K562 (cell line): ENCODE measurements around the gene CACNA1A. TPM values are rescaled to one million over a fixed set of nuclear protein-coding genes. Genes with fewer than 3 reads are reported as not detected.

Experiments
- ATF1 ChIP-seq, 2 experiments: fragments of 450-650 bp in 1 of 2; IDR thresholded peaks; 2 replicates each; pipeline ENCODE4 v1.6.1; 2016; ENCODE audit warnings: missing compliant biosample characterization in 1 of 2, missing genetic modification characterization in 1 of 2
- BRD4 ChIP-seq: fragments of 200-600 bp; sonication (generic); IDR thresholded peaks from 2 replicates; pipeline ENCODE4 v1.6.1; 2017; ENCODE audit warnings: inconsistent platforms
- EP400 ChIP-seq: fragments of 450-650 bp; IDR thresholded peaks from 2 replicates; pipeline ENCODE4 v1.6.1; 2017; ENCODE audit warnings: antibody characterized with exemption, mild to moderate bottlenecking, moderate library complexity
- IRF1 ChIP-seq: sonication (generic); formaldehyde crosslinking; IDR thresholded peaks from 2 replicates; pipeline ENCODE4 v1.8.0; 2022; ENCODE audit warnings: missing genetic modification reagents, mild to moderate bottlenecking, borderline replicate concordance
- MAZ ChIP-seq, 2 experiments: fragments of 450-650 bp in 1 of 2; sonication (generic) in 1 of 2; formaldehyde crosslinking; IDR thresholded peaks in 1 of 2; conservative IDR thresholded peaks in 1 of 2; 2 replicates each; pipeline versions ENCODE4 v1.4.0 to v1.5.0; 2020; ENCODE audit warnings: mild to moderate bottlenecking in 1 of 2, missing genetic modification reagents in 1 of 2
- PRMT5 ChIP-seq: sonication (generic); formaldehyde crosslinking; IDR thresholded peaks from 2 replicates; pipeline ENCODE4 v1.5.0; 2020; ENCODE audit warnings: missing genetic modification reagents
- RCOR1 ChIP-seq, 2 experiments: IDR thresholded peaks; 2 replicates each; pipeline ENCODE4 v1.6.1; 2012; ENCODE audit warnings: low read depth in 2 of 2, low read length in 2 of 2, borderline replicate concordance in 1 of 2, improper control_type of control experiment in 1 of 2
- SIX5 ChIP-seq, 2 experiments: IDR thresholded peaks; 2 replicates each; pipeline ENCODE4 v1.6.1; 2011; ENCODE audit warnings: low read length in 2 of 2, borderline replicate concordance in 1 of 2, low read depth in 1 of 2, mild to moderate bottlenecking in 1 of 2, moderate library complexity in 1 of 2; ENCODE audit not compliant: insufficient read depth in 1 of 2
- TBP ChIP-seq: optimal IDR thresholded peaks from 2 replicates; pipeline ENCODE3; 2011; ENCODE audit warnings: low read depth, low read length, improper control_type of control experiment
- TCF7 ChIP-seq: sonication (generic); IDR thresholded peaks from 2 replicates; pipeline ENCODE4 v1.6.1; 2016; ENCODE audit warnings: antibody characterized with exemption, borderline replicate concordance
- TFAM ChIP-seq: fragments of 250-450 bp; sonication (Bioruptor Pico); conservative IDR thresholded peaks from 2 replicates; pipeline ENCODE4 v1.5.0; 2021; ENCODE audit warnings: mild to moderate bottlenecking, moderate library complexity
- TRIM28 ChIP-seq: fragments of 450-650 bp; IDR thresholded peaks from 2 replicates; pipeline ENCODE4 v1.6.1; 2017
- ZBTB9 ChIP-seq: fragments of 450-650 bp; formaldehyde crosslinking; IDR thresholded peaks from 2 replicates; pipeline ENCODE4 v1.4.0; 2020; ENCODE audit warnings: mild to moderate bottlenecking, moderate library complexity
- ZFP36 ChIP-seq: fragments of 150-350 bp; IDR thresholded peaks from 2 replicates; pipeline ENCODE4 v1.6.1; 2018; ENCODE audit warnings: low read length, low read depth; ENCODE audit not compliant: partially characterized antibody
- polyA plus RNA-seq, 8 experiments: library from polyadenylated mRNA; depleted of rRNA in 4 of 8; stranded (reverse) in 5 of 8; unstranded in 3 of 8; fragments of >200 nt; fragmentation: Nextera tagmentation in 2 of 8; fragmentation: Illumina TruSeq in 1 of 8; extraction: Ambion mirVana in 2 of 8; extraction: Trizol in 1 of 8; gene quantifications; 2 replicates each; pipeline versions ENCODE4 v1.2.1 to v1.2.3, GENCODE V29; 2011 to 2014; ENCODE audit warnings: inconsistent platforms in 1 of 8, missing spikeins in 1 of 8
- total RNA-seq, 7 experiments: library from RNA; depleted of rRNA in 6 of 7; stranded (reverse); fragments of >200 nt in 6 of 7; fragmentation: Illumina TruSeq in 2 of 7; extraction: Trizol in 2 of 7; gene quantifications; 2 replicates each; pipeline versions ENCODE4 v1.2.1 to v1.2.3, GENCODE V29; 2011 to 2021; ENCODE audit warnings: low replicate concordance in 1 of 7
- TF ChIP-seq, protein P1 (sequence below), 2 experiments: fragments of 450-650 bp; conservative IDR thresholded peaks; 2 replicates each; pipeline ENCODE4 v1.6.1; 2017; ENCODE audit warnings: mild to moderate bottlenecking in 2 of 2, moderate library complexity in 2 of 2
- TF ChIP-seq, protein P2 (sequence below): sonication (generic); formaldehyde crosslinking; IDR thresholded peaks from 2 replicates; pipeline ENCODE4 v1.8.0; 2022; ENCODE audit warnings: mild to moderate bottlenecking, missing genetic modification reagents
- TF ChIP-seq, protein P3 (sequence below): fragments of 450-650 bp; IDR thresholded peaks from 2 replicates; pipeline ENCODE4 v1.6.1; 2014; ENCODE audit warnings: low read depth, mild to moderate bottlenecking, moderate library complexity, borderline replicate concordance

Gene CACNA1A
- total and polyA plus RNA-seq, 9 of the 15 experiments (the other 6 are each of a cell fraction or from before 2014, with no cell fraction given) = 0.03 to 0.20 (median 0.09) TPM; not detected in 1

- no peak for TF ChIP-seq BRD4
- TF ChIP-seq SIX5 (IDR thresholded peaks at IDR 0.05; ENCODE audit: borderline replicate concordance in 1 of 2, insufficient read depth in 1 of 2, low read depth in 1 of 2, low read length in 2 of 2) = no peak
- TF ChIP-seq TFAM (CRISPR knock-in tag) = no peak
- TF ChIP-seq, protein P1, sequence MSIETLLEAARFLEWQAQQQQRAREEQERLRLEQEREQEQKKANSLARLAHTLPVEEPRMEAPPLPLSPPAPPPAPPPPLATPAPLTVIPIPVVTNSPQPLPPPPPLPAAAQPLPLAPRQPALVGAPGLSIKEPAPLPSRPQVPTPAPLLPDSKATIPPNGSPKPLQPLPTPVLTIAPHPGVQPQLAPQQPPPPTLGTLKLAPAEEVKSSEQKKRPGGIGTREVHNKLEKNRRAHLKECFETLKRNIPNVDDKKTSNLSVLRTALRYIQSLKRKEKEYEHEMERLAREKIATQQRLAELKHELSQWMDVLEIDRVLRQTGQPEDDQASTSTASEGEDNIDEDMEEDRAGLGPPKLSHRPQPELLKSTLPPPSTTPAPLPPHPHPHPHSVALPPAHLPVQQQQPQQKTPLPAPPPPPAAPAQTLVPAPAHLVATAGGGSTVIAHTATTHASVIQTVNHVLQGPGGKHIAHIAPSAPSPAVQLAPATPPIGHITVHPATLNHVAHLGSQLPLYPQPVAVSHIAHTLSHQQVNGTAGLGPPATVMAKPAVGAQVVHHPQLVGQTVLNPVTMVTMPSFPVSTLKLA (conservative IDR thresholded peaks at IDR 0.05) = peak; percentile 80 to 82
- TF ChIP-seq, protein P2, sequence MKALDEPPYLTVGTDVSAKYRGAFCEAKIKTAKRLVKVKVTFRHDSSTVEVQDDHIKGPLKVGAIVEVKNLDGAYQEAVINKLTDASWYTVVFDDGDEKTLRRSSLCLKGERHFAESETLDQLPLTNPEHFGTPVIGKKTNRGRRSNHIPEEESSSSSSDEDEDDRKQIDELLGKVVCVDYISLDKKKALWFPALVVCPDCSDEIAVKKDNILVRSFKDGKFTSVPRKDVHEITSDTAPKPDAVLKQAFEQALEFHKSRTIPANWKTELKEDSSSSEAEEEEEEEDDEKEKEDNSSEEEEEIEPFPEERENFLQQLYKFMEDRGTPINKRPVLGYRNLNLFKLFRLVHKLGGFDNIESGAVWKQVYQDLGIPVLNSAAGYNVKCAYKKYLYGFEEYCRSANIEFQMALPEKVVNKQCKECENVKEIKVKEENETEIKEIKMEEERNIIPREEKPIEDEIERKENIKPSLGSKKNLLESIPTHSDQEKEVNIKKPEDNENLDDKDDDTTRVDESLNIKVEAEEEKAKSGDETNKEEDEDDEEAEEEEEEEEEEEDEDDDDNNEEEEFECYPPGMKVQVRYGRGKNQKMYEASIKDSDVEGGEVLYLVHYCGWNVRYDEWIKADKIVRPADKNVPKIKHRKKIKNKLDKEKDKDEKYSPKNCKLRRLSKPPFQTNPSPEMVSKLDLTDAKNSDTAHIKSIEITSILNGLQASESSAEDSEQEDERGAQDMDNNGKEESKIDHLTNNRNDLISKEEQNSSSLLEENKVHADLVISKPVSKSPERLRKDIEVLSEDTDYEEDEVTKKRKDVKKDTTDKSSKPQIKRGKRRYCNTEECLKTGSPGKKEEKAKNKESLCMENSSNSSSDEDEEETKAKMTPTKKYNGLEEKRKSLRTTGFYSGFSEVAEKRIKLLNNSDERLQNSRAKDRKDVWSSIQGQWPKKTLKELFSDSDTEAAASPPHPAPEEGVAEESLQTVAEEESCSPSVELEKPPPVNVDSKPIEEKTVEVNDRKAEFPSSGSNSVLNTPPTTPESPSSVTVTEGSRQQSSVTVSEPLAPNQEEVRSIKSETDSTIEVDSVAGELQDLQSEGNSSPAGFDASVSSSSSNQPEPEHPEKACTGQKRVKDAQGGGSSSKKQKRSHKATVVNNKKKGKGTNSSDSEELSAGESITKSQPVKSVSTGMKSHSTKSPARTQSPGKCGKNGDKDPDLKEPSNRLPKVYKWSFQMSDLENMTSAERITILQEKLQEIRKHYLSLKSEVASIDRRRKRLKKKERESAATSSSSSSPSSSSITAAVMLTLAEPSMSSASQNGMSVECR (CRISPR knock-in tag) = no peak
- no peak for TF ChIP-seq TCF7
- TF ChIP-seq PRMT5 (CRISPR knock-in tag) = no peak
- TF ChIP-seq, protein P3, sequence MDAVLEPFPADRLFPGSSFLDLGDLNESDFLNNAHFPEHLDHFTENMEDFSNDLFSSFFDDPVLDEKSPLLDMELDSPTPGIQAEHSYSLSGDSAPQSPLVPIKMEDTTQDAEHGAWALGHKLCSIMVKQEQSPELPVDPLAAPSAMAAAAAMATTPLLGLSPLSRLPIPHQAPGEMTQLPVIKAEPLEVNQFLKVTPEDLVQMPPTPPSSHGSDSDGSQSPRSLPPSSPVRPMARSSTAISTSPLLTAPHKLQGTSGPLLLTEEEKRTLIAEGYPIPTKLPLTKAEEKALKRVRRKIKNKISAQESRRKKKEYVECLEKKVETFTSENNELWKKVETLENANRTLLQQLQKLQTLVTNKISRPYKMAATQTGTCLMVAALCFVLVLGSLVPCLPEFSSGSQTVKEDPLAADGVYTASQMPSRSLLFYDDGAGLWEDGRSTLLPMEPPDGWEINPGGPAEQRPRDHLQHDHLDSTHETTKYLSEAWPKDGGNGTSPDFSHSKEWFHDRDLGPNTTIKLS = peak; percentile 92
- peak; percentile 86 for TF ChIP-seq EP400
- no peak for TF ChIP-seq IRF1 (CRISPR knock-in tag)
- no peak for TF ChIP-seq MAZ (CRISPR knock-in tag; conservative IDR thresholded peaks at IDR 0.05 in 1 of 2, IDR thresholded peaks at IDR 0.05 in 1 of 2)
- no peak for TF ChIP-seq TRIM28
- TF ChIP-seq RCOR1 (IDR thresholded peaks at IDR 0.05; ENCODE audit: borderline replicate concordance in 1 of 2, low read depth in 2 of 2, low read length in 2 of 2) = no peak
- TF ChIP-seq ZBTB9 (CRISPR knock-in tag) = no peak
- no peak for TF ChIP-seq ZFP36
- TF ChIP-seq TBP = no peak
- no peak for TF ChIP-seq ATF1 (CRISPR knock-in tag; IDR thresholded peaks at IDR 0.05)
- peak; percentile 42; the same call in 1 of the 2 replicates for TF ChIP-seq ATF1 (tag; IDR thresholded peaks at IDR 0.05)
These were observed 31.2 kb upstream of the CACNA1A start (continued) for GRCh38 chr19:13537454-13537853.
